Nephron progenitor cell (in vitro differentiated cells): ENCODE measurements around the gene KCNQ2.

ENCODE experiments used
- DNase-seq: peaks from one replicate; pipeline ENCODE4 v3.0.0; 2021
- H3K27ac Mint-ChIP-seq: 2 replicates; pipeline ENCODE4 v1.8.0; 2021; ENCODE audit warnings: mild to moderate bottlenecking, moderate library complexity, mixed read lengths
- H3K27me3 Mint-ChIP-seq: 2 replicates; pipeline ENCODE4 v1.8.0; 2021; ENCODE audit warnings: mild to moderate bottlenecking, low read depth, mixed read lengths; ENCODE audit not compliant: poor library complexity
- H3K36me3 Mint-ChIP-seq: 2 replicates; pipeline ENCODE4 v1.8.0; 2021; ENCODE audit warnings: low read depth, mixed read lengths
- H3K4me1 Mint-ChIP-seq: 2 replicates; pipeline ENCODE4 v1.8.0; 2021; ENCODE audit warnings: mixed read lengths
- H3K4me3 Mint-ChIP-seq: 2 replicates; pipeline ENCODE4 v1.8.0; 2021; ENCODE audit warnings: mild to moderate bottlenecking, moderate library complexity, mixed read lengths
- H3K9me3 Mint-ChIP-seq: 2 replicates; pipeline ENCODE4 v1.8.0; 2021; ENCODE audit warnings: mild to moderate bottlenecking, moderate library complexity, mixed read lengths
- CTCF ChIP-seq: fragments of 200-600 bp; sonication (generic); IDR thresholded peaks from 2 replicates; pipeline ENCODE4 v1.5.0; 2021; ENCODE audit warnings: antibody characterized with exemption

KCNQ2 gene

DNA sequence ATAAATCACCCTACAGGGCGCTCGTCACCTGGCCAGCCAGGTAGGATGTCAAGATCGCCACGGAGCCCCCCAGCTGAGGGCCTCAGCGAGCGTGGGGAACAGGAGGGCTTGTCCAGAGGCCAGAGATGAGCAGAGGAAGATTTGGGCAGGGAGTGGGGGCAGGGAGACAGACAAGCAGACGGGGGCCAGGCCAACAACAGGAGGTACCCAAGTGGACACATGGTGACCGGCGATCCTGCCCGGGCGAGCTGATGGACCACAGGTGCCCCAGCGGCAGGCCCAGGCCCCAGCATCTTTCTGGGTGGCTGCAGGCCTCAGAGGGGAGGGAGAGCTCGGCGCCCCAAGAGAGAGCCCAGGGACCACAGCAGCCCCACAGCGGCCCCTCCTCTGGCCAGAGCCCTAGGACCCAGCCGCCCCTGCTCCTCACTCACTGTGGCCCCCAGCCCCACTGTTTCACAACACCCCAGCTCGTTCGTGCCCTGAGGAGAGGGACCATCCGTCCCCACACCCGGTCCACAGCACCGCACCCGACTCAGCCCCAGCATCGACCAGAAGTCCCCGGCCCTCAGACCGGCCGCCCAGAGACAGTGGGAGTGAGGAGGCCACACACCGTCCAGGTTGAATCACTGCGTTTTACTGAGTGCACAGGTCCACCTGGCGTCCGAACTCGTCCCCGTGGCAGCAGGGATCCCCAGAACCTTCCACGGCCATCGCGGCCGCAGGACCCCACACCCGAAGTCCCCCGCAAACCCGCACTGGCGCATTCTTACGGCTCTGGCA is 72.7 kb downstream of the KCNQ2 start:
- DNase-seq = no peak
- Mint-ChIP-seq H3K4me1 (no peaks in the 10 kb centered on the region), H3K9me3 (no peaks in the 10 kb centered on the region), H3K4me3 (no peak overlapping the region), H3K27me3 (peaks cover 31% of the 10 kb centered on the region), H3K27ac (no peak overlapping the region), H3K36me3 (no peaks in the 10 kb centered on the region)
- TF ChIP-seq CTCF = no peak

DNA sequence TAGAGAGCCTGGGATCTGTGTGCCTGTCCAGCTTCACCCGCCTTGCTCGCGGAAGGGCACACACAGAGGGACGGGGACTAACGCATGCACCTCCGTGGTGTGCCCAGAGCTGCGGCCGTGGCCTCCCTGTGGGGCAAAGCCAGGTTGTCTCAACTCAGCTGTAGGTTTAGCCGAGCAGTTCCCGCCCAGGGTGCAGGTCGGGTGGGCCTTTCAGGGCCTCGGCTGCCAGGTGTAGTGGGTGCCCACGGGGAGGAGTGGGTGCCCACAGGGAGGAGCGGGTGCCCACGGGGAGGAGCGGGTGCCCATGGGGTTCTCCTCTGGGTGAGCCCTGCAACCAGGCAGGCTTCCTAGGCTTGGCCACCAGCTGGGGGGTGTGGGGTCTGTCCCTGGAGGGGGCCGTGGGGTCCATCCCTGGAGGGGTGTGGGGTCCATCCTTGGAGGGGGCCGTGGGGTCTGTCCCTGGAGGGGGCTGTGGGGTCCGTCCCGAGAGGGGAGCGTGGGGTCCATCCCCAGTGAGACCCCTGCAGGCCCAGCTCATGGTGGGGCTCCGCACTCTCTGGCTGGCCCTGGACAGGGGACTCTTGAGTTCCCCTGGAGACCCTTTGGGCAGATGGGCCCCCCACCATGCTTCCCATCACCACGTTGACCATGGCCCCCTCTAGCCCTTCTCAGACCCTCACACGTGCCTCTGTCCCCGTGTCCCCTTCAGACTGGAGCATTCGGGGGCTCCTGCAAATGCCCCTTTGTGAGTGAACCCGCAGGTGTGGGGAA is 73.5 kb downstream of the KCNQ2 start:
- no peaks in the 10 kb centered on the region for H3K36me3 Mint-ChIP-seq
- H3K9me3 Mint-ChIP-seq = no peaks in the 10 kb centered on the region
- H3K27me3 Mint-ChIP-seq = peaks cover 40% of the 10 kb centered on the region
- no peak overlapping the region for H3K27ac Mint-ChIP-seq
- no peak for TF ChIP-seq CTCF
- DNase-seq = no peak
- H3K4me3 Mint-ChIP-seq = no peak overlapping the region
- H3K4me1 Mint-ChIP-seq = peaks cover 7% of the 10 kb centered on the region

DNA sequence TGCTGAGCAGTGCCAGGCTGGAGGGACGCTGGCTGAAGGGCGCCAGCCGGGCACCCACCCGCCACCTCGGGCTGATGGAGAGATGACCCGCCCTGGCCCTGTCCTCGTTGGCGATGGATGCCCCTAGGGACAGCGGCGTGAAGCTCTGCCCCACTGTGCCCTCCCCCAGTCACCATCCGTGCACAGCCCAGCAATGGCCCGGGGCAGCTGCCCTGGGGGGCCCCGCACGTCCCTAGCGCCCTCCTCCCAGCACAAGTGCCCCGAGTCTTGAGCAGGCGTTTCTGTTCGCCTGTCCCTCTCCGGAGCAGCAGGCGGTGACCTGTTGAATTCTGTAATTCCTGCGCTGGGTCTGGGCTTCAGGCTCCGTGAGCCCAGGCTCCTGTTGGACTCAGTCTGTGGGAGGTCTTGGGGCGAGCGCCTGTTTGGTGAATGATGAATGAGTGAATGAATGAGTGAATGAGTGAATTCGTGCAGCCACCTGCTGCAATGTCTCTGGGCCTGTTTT is 74.5 kb downstream of the KCNQ2 start:
- Mint-ChIP-seq H3K27ac (no peak overlapping the region), H3K4me1 (peaks cover 10% of the 10 kb centered on the region), H3K36me3 (no peaks in the 10 kb centered on the region), H3K27me3 (peaks cover 40% of the 10 kb centered on the region), H3K4me3 (no peak overlapping the region), H3K9me3 (no peaks in the 10 kb centered on the region)
- no peak for TF ChIP-seq CTCF
- DNase-seq = no peak

DNA sequence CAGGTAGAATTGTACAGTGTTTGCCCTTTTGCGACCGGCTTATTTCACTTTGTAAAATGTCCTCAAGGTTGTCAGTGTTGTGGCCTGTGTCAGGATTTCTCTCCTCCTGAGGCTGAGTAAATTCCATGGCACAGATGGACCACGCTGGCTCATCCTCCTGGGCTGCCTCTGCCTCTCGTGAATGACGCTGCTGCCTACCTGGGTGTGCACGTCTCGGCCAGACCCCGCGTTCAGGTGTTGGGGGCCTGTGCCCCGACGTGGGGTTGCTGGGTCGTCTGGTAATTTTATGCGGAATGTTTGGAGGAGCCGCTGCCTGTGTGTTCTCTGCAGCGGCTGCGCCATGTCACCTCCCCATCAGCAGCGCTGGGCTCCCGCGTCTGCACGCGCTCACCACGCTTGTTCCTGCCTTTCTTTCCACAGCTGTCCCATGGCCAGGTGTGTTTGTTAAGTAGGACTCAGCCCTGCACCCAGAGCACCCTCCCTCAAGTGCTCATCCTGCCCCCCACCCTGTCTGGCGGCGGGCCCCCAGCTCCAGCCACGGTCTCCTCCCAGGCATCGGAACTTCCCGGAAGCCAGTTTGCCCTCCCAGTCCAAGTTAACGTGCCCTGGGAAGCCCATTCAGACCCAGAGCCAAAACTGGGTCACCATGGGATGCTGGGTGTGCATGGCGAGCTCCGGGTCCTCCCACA is 75.2 kb downstream of the KCNQ2 start:
- no peak overlapping the region for H3K27ac Mint-ChIP-seq
- no peak for TF ChIP-seq CTCF
- peaks cover 45% of the 10 kb centered on the region for H3K27me3 Mint-ChIP-seq
- H3K4me1 Mint-ChIP-seq = peaks cover 10% of the 10 kb centered on the region
- no peaks in the 10 kb centered on the region for H3K36me3 Mint-ChIP-seq
- H3K9me3 Mint-ChIP-seq = peaks cover 3% of the 10 kb centered on the region
- no peak for DNase-seq
- no peak overlapping the region for H3K4me3 Mint-ChIP-seq

GRCh38 chr20:63396300-63396699 is 76.2 kb downstream of the KCNQ2 start:
- H3K27ac Mint-ChIP-seq = no peak overlapping the region
- no peak for TF ChIP-seq CTCF
- peaks cover 12% of the 10 kb centered on the region for H3K9me3 Mint-ChIP-seq
- H3K4me1 Mint-ChIP-seq = peaks cover 10% of the 10 kb centered on the region
- no peak for DNase-seq
- H3K27me3 Mint-ChIP-seq = peaks cover 44% of the 10 kb centered on the region
- H3K4me3 Mint-ChIP-seq = no peak overlapping the region
- no peaks in the 10 kb centered on the region for H3K36me3 Mint-ChIP-seq
